Measurements from ENCODE around the gene THBS4.
"Not testable (repeated sequence)": the region's sequence is repeated elsewhere in the genome, so short reads cannot be mapped to it uniquely, and the experiment has no call there.

THBS4 gene

GRCh38 chr5:80077051-80077714, 42.0 kb downstream of the THBS4 start:
- DNase-seq = no peak

- DNase-seq = no peak
Observed at GRCh38 chr5:80078921-80079320, 43.8 kb downstream of the THBS4 start.

GRCh38 chr5:80082281-80082680, 47.1 kb downstream of the THBS4 start:
- DNase-seq = no peak

- DNase-seq = peak; percentile 74
Observed at GRCh38 chr5:80082731-80083100, 47.6 kb downstream of the THBS4 start.

- peak; percentile 35 for DNase-seq
Observed at GRCh38 chr5:80083101-80083890, 48.1 kb downstream of the THBS4 start.

GRCh38 chr5:80090884-80091166, 55.7 kb downstream of the THBS4 start:
- DNase-seq = no peak

- DNase-seq = peak; percentile 36
Observed at GRCh38 chr5:80091792-80092192, 56.6 kb downstream of the THBS4 start.

- DNase-seq = no peak
Observed at GRCh38 chr5:80092486-80093107, 57.4 kb downstream of the THBS4 start.

GRCh38 chr5:80093796-80094195, 58.6 kb downstream of the THBS4 start:
- DNase-seq = no peak

- DNase-seq = no peak
Observed at GRCh38 chr5:80094236-80094738, 59.1 kb downstream of the THBS4 start.

GRCh38 chr5:80097451-80097850, 62.3 kb downstream of the THBS4 start:
- no peak for DNase-seq

GRCh38 chr5:80101993-80102392, 66.8 kb downstream of the THBS4 start:
- DNase-seq = no peak

GRCh38 chr5:80103371-80103770, 68.2 kb downstream of the THBS4 start:
- DNase-seq = no peak

- DNase-seq = no peak
Observed at GRCh38 chr5:80105698-80106439, 70.7 kb downstream of the THBS4 start.

- no peak for DNase-seq
Observed at GRCh38 chr5:80106916-80107315, 71.8 kb downstream of the THBS4 start.

GRCh38 chr5:80109646-80110478, 74.7 kb downstream of the THBS4 start:
- no peak for DNase-seq

- DNase-seq = not testable (repeated sequence)
Observed at GRCh38 chr5:80111376-80111990, 76.3 kb downstream of the THBS4 start.

- no peak for DNase-seq
Observed at GRCh38 chr5:80114860-80115259, 79.7 kb downstream of the THBS4 start.

- no peak for DNase-seq
Observed at GRCh38 chr5:80116000-80116399, 80.9 kb downstream of the THBS4 start.

GRCh38 chr5:80116465-80116864, 81.3 kb downstream of the THBS4 start:
- no peak for DNase-seq

GRCh38 chr5:80117446-80117845, 82.3 kb downstream of the THBS4 start:
- no peak for DNase-seq

- DNase-seq = no peak
Observed at GRCh38 chr5:80119372-80119771, 84.2 kb downstream of the THBS4 start.
